ENCODE results near the gene LMNTD2.

The LMNTD2 gene

GRCh38 chr11:567629-568292, 7.2 kb upstream of the LMNTD2 start:
- no peak for DNase-seq

- DNase-seq: no peak
These were observed 6.6 kb upstream of the LMNTD2 start for GRCh38 chr11:567011-567628.

- no peak for DNase-seq
These were observed 5.5 kb upstream of the LMNTD2 start for GRCh38 chr11:565921-566509.

GRCh38 chr11:563812-564578, 3.5 kb upstream of the LMNTD2 start:
- DNase-seq: no peak

- no peak for DNase-seq
These were observed 2.7 kb upstream of the LMNTD2 start for GRCh38 chr11:563066-563811.

GRCh38 chr11:562046-562645, 1.6 kb upstream of the LMNTD2 start:
- DNase-seq: no peak

- no peak for DNase-seq
These were observed 838 bp upstream of the LMNTD2 start for GRCh38 chr11:561148-562003.

GRCh38 chr11:559712-560304, 730 bp downstream of the LMNTD2 start:
- DNase-seq: no peak

GRCh38 chr11:559020-559620, 1.4 kb downstream of the LMNTD2 start:
- DNase-seq: no peak

- no peak for DNase-seq
These were observed 2.0 kb downstream of the LMNTD2 start for GRCh38 chr11:558503-558902.

- DNase-seq: no peak
These were observed 3.0 kb downstream of the LMNTD2 start for GRCh38 chr11:557328-558132.

GRCh38 chr11:556662-557256, 3.8 kb downstream of the LMNTD2 start:
- no peak for DNase-seq

- DNase-seq: no peak
These were observed 4.5 kb downstream of the LMNTD2 start for GRCh38 chr11:555780-556661.

GRCh38 chr11:555227-555779, 5.2 kb downstream of the LMNTD2 start:
- DNase-seq: no peak

- DNase-seq: peak; percentile 73
These were observed 5.9 kb downstream of the LMNTD2 start for GRCh38 chr11:554428-555226.

GRCh38 chr11:553988-554340, 6.6 kb downstream of the LMNTD2 start:
- DNase-seq: no peak

Data from CD4-positive, alpha-beta T cell treated with Interleukin-4 for 4 hours (primary cell).